Vagina (tissue), 2 donors: ENCODE data around the gene WWOX.

Source experiments
- POLR2A ChIP-seq, 2 donors: fragments of 450-650 bp; IDR thresholded peaks; one replicate each; pipeline ENCODE4 v1.6.1; 2017; ENCODE audit warnings: antibody characterized with exemption in 2 of 2, mild to moderate bottlenecking in 2 of 2, moderate library complexity in 2 of 2
- POLR2AphosphoS5 ChIP-seq, 2 donors: sonication (generic); formaldehyde crosslinking; IDR thresholded peaks; one replicate each; pipeline ENCODE4 v1.9.0; 2017; ENCODE audit warnings: antibody characterized with exemption in 2 of 2, mild to moderate bottlenecking in 2 of 2, low read depth in 1 of 2; ENCODE audit not compliant: insufficient read depth in 1 of 2
- TF ChIP-seq, protein P1 (sequence below), 3 experiments: fragments of 450-650 bp in 2 of 3; fragments of 200-600 bp in 1 of 3; sonication (generic) in 1 of 3; IDR thresholded peaks; one replicate each; pipeline ENCODE4 v1.5.1; 2017 to 2019; ENCODE audit warnings: antibody characterized with exemption in 3 of 3, mild to moderate bottlenecking in 2 of 3, moderate library complexity in 2 of 3

DNA sequence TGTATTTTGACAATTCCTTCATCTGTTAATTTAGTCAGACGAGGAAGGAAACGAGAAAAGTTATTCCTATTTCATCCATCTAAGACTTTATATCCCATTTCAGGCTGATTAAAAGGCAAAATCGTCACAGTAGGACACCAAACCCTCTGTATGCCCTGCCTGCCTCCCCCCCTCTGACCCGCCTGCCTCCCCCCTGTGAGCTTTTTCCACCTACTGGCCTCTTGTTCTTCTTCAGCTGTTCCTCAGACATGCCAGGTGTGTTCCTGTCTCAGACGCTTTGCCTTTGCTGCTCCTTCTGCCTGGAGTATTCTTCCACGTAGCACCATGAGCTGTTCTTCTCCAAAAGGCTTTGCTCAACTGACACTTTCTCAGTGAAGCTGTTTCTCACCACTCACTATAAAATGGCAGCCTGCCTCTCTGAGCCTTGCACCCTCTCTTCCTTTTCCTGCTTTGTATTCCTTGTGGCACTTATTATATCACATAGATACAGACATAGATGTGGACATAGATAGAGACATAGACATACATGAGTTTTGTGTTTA, 777.7 kb downstream of the WWOX start:
- TF ChIP-seq, protein P1, sequence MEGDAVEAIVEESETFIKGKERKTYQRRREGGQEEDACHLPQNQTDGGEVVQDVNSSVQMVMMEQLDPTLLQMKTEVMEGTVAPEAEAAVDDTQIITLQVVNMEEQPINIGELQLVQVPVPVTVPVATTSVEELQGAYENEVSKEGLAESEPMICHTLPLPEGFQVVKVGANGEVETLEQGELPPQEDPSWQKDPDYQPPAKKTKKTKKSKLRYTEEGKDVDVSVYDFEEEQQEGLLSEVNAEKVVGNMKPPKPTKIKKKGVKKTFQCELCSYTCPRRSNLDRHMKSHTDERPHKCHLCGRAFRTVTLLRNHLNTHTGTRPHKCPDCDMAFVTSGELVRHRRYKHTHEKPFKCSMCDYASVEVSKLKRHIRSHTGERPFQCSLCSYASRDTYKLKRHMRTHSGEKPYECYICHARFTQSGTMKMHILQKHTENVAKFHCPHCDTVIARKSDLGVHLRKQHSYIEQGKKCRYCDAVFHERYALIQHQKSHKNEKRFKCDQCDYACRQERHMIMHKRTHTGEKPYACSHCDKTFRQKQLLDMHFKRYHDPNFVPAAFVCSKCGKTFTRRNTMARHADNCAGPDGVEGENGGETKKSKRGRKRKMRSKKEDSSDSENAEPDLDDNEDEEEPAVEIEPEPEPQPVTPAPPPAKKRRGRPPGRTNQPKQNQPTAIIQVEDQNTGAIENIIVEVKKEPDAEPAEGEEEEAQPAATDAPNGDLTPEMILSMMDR (IDR thresholded peaks at IDR 0.05): no peak
- no peak for TF ChIP-seq POLR2AphosphoS5 (IDR thresholded peaks at IDR 0.05; ENCODE audit: insufficient read depth in 1 of 2, low read depth in 1 of 2)
- TF ChIP-seq POLR2A (IDR thresholded peaks at IDR 0.05): no peak
